ENCODE measurements around the gene VTA1.
"Not testable (repeated sequence)": the region's sequence is repeated elsewhere in the genome, so short reads cannot be mapped to it uniquely, and the experiment has no call there.

VTA1 gene

GRCh38 chr6:142118925-142119324 lies 28.1 kb upstream of the VTA1 start:
- Histone ChIP-seq H3K4me3 (no peak overlapping the region), H3K4me1 (no peaks in the 10 kb centered on the region), H3K27me3 (no peaks in the 10 kb centered on the region), H3K9me3 (no peaks in the 10 kb centered on the region), H3K36me3 (no peaks in the 10 kb centered on the region), H3K27ac (no peak overlapping the region)
- DNase-seq, result no peak
- no peak for TF ChIP-seq CTCF (IDR thresholded peaks at IDR 0.05)
- intact Hi-C loops (cut with DNase I; ENCODE audit: low total_unique reads), result no loop called here

DNA sequence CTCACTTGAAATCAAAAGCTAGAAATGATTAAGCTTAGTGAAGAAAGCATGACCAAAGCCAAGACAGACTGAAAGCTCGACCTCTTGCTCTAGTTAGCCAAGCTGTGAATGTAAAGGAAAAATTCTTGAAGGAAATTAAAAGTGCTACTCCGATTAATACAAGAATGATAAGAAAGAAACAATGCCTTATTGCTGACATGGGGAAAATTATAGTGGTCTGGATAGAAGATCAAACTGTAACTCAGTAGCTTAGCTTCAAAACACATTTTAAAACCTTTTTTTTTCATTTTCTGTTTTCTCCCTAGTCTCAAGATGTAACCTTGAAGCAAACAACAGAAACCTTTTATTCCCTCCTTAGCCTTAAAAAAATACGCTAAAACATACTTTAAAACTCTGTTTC lies 25.7 kb upstream of the VTA1 start:
- no peak for DNase-seq
- no peak for TF ChIP-seq CTCF (IDR thresholded peaks at IDR 0.05)
- H3K9me3 ChIP-seq, result no peaks in the 10 kb centered on the region
- no peak overlapping the region for H3K4me3 ChIP-seq
- intact Hi-C loops (cut with DNase I; ENCODE audit: low total_unique reads), result no loop called here
- no peaks in the 10 kb centered on the region for H3K36me3 ChIP-seq
- H3K27ac ChIP-seq, result no peak overlapping the region
- H3K27me3 ChIP-seq, result no peaks in the 10 kb centered on the region
- peaks cover 0 to 8% (median 0%) of the 10 kb centered on the region in 4 donors for H3K4me1 ChIP-seq

GRCh38 chr6:142130814-142131213 lies 16.2 kb upstream of the VTA1 start:
- no peaks in the 10 kb centered on the region for H3K27me3 ChIP-seq
- peaks cover 0 to 3% (median 0%) of the 10 kb centered on the region in 3 donors for H3K9me3 ChIP-seq
- no peak overlapping the region for H3K4me3 ChIP-seq
- intact Hi-C loops (cut with DNase I; ENCODE audit: low total_unique reads), result no loop called here
- TF ChIP-seq CTCF (IDR thresholded peaks at IDR 0.05), result no peak
- DNase-seq, result no peak
- no peak overlapping the region for H3K27ac ChIP-seq
- H3K36me3 ChIP-seq, result no peaks in the 10 kb centered on the region
- no peaks in the 10 kb centered on the region for H3K4me1 ChIP-seq

DNA sequence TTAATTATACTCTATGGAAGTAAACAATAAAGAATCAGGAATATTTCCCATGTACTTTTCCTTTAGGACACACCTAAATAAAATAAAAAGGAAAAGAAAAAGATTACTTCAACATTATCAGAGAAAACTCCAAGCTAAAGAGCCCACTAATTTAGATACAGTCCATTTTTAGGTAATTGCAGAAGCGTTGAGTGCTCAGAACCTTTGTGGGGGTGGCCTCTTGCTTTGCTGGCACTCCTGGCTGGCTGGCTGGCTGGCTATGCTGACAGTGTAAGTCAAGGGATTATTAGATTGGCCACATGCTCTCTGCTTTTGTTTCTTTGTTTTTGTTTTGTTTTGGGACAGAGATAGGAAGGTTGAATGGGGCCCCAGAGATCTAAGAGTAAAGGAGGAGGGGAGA lies 14.4 kb upstream of the VTA1 start, which contains the start of gene GJE1:
TSS of gene GJE1 (plus strand) at position 301 of the 400 bp plus-strand sequence. CDS start 234 bp downstream, outside the sequence.
- no peak within 1 kb of the TSS for H3K27ac ChIP-seq
- no peak for TF ChIP-seq CTCF (IDR thresholded peaks at IDR 0.05)
- peaks cover 0 to 3% (median 0%) of the 10 kb centered on the region in 3 donors for H3K9me3 ChIP-seq
- H3K36me3 ChIP-seq, result no peaks in the 10 kb centered on the region
- no peaks in the 10 kb centered on the region for H3K4me1 ChIP-seq
- intact Hi-C loops (cut with DNase I; ENCODE audit: low total_unique reads), result no loop called here
- no peaks in the 10 kb centered on the region for H3K27me3 ChIP-seq
- no peak for DNase-seq
- no peak within 1 kb of the TSS for H3K4me3 ChIP-seq

GRCh38 chr6:142138876-142139275 lies 8.2 kb upstream of the VTA1 start:
- Histone ChIP-seq H3K9me3 (no peaks in the 10 kb centered on the region), H3K36me3 (no peaks in the 10 kb centered on the region), H3K4me1 (no peaks in the 10 kb centered on the region), H3K27me3 (no peaks in the 10 kb centered on the region), H3K27ac (no peak overlapping the region), H3K4me3 (no peak overlapping the region)
- DNase-seq, result no peak
- intact Hi-C loops (cut with DNase I; ENCODE audit: low total_unique reads), result no loop called here
- no peak for TF ChIP-seq CTCF (IDR thresholded peaks at IDR 0.05)

- H3K36me3 ChIP-seq; intact Hi-C loops (cut with DNase I; ENCODE audit: low total_unique reads); H3K4me3 ChIP-seq; H3K4me1 ChIP-seq; DNase-seq; H3K27ac ChIP-seq; H3K27me3 ChIP-seq; H3K9me3 ChIP-seq: not testable (repeated sequence)
Measured at GRCh38 chr6:142141531-142141930, 5.5 kb upstream of the VTA1 start.
